ENCODE data around the gene ZNF57. TPM values are rescaled to one million over a fixed set of nuclear protein-coding genes. Genes with fewer than 3 reads are reported as not detected.

Gene ZNF57
- total RNA-seq = 1 to 10 TPM; 3.1 to 3.7 TPM

DNA sequence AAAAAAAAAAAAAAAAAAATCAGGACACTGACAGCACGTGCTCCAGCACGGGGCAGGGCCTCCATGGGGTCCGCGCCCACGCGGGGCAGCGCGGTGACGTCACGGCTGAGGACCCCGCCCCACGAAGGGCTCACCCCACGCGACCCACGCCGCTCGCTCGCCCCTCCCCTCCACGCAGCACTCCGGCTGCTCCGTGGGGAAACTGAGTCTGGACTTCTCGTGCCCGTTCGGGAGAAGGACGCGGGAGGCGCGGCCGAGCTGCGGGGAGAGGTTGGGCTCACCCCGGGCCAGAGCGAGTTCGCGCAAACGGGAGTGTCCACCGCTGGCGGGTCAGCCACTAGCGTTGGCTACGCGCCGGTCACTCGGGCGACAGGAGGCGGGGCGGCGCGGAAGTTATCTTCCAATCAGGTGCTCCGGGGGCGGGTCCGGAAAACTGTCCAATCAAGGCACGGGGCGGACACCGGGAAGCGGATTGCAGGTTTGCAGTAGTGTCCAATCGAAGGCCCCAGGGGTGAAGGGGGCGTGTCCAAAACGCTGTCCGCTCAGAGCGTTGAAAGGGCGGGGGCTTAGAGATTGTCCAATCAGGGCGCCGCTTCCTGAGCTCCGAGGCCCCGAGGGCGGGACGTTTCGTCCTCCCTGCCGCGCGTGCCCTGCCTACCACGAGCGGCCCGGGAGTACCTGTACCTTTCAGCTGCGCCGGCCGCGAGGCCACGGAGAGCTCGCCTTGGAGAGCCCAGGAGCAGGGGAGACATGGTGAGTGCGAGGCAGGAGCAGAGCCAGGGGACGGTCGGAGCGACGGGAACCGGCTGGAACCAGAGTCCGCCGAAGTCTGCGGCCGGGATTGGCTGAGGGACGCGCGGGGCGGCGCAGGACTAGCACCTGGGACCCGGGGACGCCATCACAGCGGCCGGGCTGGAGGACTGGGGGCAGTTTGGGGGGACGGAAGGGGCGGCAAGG lies at the start of gene ZNF57:
ZNF57 (plus strand) TSS at position 633 of the 957 bp plus-strand sequence; CDS start at position 751, 118 bp downstream.
- Mint-ChIP-seq H3K27me3 (no peaks in the 10 kb centered on the region), H3K27ac (peak within 1 kb of the TSS; percentile 93), H3K9me3 (peaks cover 10% of the 10 kb centered on the region), H3K4me1 (peaks cover 16% of the 10 kb centered on the region), H3K4me3 (peak within 1 kb of the TSS; percentile 99), H3K36me3 (ENCODE audit: low read depth) (peaks cover 6% of the 10 kb centered on the region)
- ChIA-PET POLR2A (interaction anchor here (0.6 to 1.4 kb wide), 10 partner anchors 10 to 422 kb away, joined by 3 to 10 read pairs (median 3); partner anchors contain the start of gene THOP1), CTCF (interaction anchor here (0.7 to 2.1 kb wide), 5 partner anchors 8 to 81 kb away, joined by 3 to 13 read pairs (median 4); partner anchors contain the start of gene ZNF555)
- DNase-seq = peak; percentile 97

DNA sequence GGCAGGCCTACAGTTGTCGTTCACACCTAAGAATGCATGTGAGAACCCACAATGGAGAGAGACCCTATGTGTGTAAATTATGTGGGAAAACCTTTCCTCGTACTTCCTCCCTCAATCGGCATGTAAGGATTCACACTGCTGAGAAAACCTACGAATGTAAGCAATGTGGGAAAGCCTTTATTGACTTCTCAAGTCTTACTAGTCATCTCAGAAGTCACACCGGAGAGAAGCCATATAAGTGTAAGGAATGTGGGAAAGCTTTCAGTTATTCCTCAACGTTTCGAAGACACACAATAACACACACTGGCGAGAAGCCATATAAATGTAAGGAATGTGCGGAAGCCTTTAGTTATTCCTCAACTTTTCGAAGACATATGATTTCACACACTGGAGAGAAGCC lies 48.1 kb upstream of the ZNF57 start:
- ChIA-PET CTCF (no interaction called here), POLR2A (no interaction called here)
- Mint-ChIP-seq H3K4me1 (peaks cover 13% of the 10 kb centered on the region), H3K9me3 (peaks cover 56% of the 10 kb centered on the region), H3K27ac (no peak overlapping the region), H3K4me3 (no peak overlapping the region), H3K36me3 (ENCODE audit: low read depth) (peaks cover 58% of the 10 kb centered on the region), H3K27me3 (no peaks in the 10 kb centered on the region)
- DNase-seq = no peak

DNA sequence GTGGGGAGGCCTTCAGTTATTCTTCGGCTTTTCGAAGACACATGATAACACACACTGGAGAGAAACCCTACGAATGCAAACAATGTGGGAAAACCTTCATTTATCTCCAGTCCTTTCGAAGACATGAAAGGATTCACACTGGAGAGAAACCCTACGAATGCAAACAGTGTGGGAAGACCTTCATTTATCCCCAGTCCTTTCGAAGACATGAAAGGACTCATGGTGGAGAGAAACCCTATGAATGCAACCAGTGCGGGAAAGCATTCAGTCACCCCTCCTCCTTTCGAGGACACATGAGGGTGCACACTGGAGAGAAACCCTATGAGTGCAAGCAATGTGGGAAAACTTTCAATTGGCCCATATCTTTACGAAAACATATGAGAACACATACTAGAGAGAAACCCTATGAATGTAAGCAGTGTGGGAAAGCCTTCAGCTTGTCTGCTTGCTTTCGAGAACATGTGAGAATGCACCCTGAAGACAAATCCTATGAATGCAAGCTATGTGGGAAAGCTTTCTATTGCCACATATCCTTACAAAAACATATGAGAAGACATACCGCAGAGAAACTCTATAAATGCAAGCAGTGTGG lies 47.6 kb upstream of the ZNF57 start:
- Mint-ChIP-seq H3K27me3 (no peaks in the 10 kb centered on the region), H3K4me3 (no peak overlapping the region), H3K4me1 (peaks cover 13% of the 10 kb centered on the region), H3K9me3 (peaks cover 57% of the 10 kb centered on the region), H3K27ac (no peak overlapping the region), H3K36me3 (ENCODE audit: low read depth) (peaks cover 57% of the 10 kb centered on the region)
- POLR2A ChIA-PET = no interaction called here
- CTCF ChIA-PET = interaction anchor here (1.0 kb wide), 1 partner anchor 34 kb away, joined by 3 read pairs; no protein-coding TSS in a partner anchor
- DNase-seq = no peak

- Mint-ChIP-seq H3K4me1 (peaks cover 13% of the 10 kb centered on the region), H3K27ac (no peak overlapping the region), H3K27me3 (no peaks in the 10 kb centered on the region), H3K9me3 (peaks cover 65% of the 10 kb centered on the region), H3K36me3 (ENCODE audit: low read depth) (peaks cover 54% of the 10 kb centered on the region), H3K4me3 (no peak overlapping the region)
- CTCF ChIA-PET = no interaction called here
- DNase-seq = no peak
- POLR2A ChIA-PET = no interaction called here
Observed at GRCh38 chr19:2854849-2855248, 45.9 kb upstream of the ZNF57 start.

DNA sequence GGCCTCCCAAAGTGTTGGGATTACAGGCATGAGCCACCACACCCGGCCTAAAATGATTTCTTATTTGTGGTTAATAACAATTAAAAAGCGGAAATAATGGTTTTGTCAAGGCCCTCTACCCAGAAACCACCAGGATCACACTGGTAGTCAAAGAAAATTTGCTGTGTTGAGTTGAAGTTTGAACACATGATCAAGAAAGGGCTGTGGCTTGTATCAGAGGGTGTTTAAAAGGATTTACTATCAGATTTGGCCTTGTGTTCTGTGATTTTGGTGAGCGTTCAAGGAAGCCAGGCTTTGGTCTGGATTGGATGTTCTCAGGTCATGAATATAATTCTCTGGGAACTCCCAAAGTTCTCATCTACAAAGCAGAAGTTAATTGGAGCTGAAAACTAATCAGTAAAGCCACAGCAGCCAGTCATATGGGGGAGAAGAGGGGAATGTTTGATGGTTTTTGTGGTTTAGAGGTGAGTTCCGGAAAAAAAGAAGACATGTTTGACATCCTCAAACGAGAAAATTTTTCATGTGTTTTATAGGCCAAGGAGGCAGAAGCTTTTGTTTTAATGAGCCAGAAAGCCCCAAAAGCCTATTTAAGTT lies 44.2 kb upstream of the ZNF57 start:
- ChIA-PET POLR2A (no interaction called here), CTCF (no interaction called here)
- peaks cover 39% of the 10 kb centered on the region for H3K36me3 Mint-ChIP-seq (ENCODE audit: low read depth)
- H3K27ac Mint-ChIP-seq = no peak overlapping the region
- H3K9me3 Mint-ChIP-seq = peaks cover 57% of the 10 kb centered on the region
- H3K4me1 Mint-ChIP-seq = peaks cover 5% of the 10 kb centered on the region
- H3K27me3 Mint-ChIP-seq = no peaks in the 10 kb centered on the region
- H3K4me3 Mint-ChIP-seq = no peak overlapping the region
- no peak for DNase-seq

- Mint-ChIP-seq H3K4me1 (peaks cover 5% of the 10 kb centered on the region), H3K4me3 (no peak overlapping the region), H3K36me3 (ENCODE audit: low read depth) (peaks cover 16% of the 10 kb centered on the region), H3K27ac (no peak overlapping the region), H3K9me3 (peaks cover 44% of the 10 kb centered on the region), H3K27me3 (no peaks in the 10 kb centered on the region)
- POLR2A ChIA-PET = no interaction called here
- CTCF ChIA-PET = no interaction called here
- no peak for DNase-seq
Observed at GRCh38 chr19:2858864-2859263, 41.9 kb upstream of the ZNF57 start.

DNA sequence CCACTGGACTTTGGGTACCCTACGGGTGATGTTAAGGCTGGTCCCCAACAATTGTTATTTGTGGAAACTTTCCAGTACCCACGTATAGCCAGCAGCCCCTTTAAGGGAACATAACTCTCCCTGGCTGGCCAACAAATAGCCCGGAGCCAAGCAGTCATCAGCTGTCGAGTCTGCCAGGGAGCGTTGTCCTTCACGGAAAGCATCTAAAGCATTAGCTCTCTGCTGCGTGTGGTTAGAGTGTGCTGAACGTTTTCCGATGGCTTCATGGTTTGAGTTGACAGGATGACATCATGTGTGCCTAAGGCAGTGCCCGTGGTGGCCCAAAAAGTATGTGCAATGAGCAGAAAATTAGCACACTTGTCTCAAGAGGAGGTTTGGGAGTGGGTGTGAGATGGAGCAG lies 36.9 kb upstream of the ZNF57 start:
- Mint-ChIP-seq H3K9me3 (peaks cover 28% of the 10 kb centered on the region), H3K4me3 (no peak overlapping the region), H3K27me3 (no peaks in the 10 kb centered on the region), H3K36me3 (ENCODE audit: low read depth) (peaks cover 2% of the 10 kb centered on the region), H3K4me1 (no peaks in the 10 kb centered on the region), H3K27ac (no peak overlapping the region)
- POLR2A ChIA-PET = interaction anchor here (0.6 kb wide), 1 partner anchor 15 kb away, joined by 3 read pairs; no protein-coding TSS in a partner anchor
- DNase-seq = no peak
- CTCF ChIA-PET = interaction anchor here (0.7 kb wide), 1 partner anchor 153 kb away, joined by 3 read pairs; no protein-coding TSS in a partner anchor

DNA sequence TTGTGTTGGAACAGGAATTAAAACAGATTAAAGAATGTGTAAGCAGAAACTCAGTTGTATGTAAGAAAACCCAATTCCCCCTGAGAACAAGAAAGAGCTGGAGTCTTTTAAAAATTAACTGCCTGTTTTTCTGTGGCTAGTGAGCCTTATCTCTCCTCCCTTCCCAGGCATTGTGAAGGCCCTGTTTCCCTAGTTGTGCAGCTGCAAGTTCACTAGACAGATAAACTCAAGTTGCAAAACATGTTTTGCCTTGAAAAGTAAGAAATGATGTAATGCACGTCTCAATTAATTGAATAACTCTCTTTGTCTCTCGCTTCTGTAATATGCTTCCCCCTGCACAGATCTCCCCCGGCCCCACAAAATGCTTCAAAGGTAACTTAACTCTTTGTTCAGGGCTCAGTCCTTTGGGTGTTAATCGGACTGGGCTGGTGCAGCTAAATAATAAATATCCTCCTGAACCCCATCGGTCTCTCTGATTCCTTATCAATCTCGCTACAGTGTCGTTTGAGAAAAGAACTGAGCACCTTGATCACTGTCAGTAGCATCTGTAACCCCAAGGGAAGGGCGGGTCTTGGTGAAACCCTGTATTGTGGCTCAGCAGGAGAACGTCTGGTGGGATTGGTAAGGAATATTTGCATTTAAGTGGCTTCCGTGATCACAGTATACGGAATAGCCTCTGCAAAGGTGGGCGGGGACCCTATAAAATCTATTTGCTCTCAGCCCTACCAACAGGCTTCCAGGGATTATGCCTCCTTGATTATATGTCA lies 35.2 kb upstream of the ZNF57 start:
- no peak for DNase-seq
- no peak overlapping the region for H3K4me3 Mint-ChIP-seq
- H3K36me3 Mint-ChIP-seq (ENCODE audit: low read depth) = peaks cover 2% of the 10 kb centered on the region
- H3K9me3 Mint-ChIP-seq = peaks cover 22% of the 10 kb centered on the region
- CTCF ChIA-PET = no interaction called here
- POLR2A ChIA-PET = no interaction called here
- H3K27me3 Mint-ChIP-seq = no peaks in the 10 kb centered on the region
- no peaks in the 10 kb centered on the region for H3K4me1 Mint-ChIP-seq
- no peak overlapping the region for H3K27ac Mint-ChIP-seq

- H3K36me3 Mint-ChIP-seq (ENCODE audit: low read depth) = peaks cover 2% of the 10 kb centered on the region
- ChIA-PET CTCF (no interaction called here), POLR2A (no interaction called here)
- DNase-seq = no peak
- no peaks in the 10 kb centered on the region for H3K4me1 Mint-ChIP-seq
- no peaks in the 10 kb centered on the region for H3K27me3 Mint-ChIP-seq
- H3K27ac Mint-ChIP-seq = no peak overlapping the region
- peaks cover 24% of the 10 kb centered on the region for H3K9me3 Mint-ChIP-seq
- no peak overlapping the region for H3K4me3 Mint-ChIP-seq
Observed at GRCh38 chr19:2866495-2867024, 34.2 kb upstream of the ZNF57 start.

GRCh38 chr19:2867025-2867991 lies 33.4 kb upstream of the ZNF57 start, which contains the start of gene ZNF556:
ZNF556 (plus strand) TSS chr19:2867335; CDS start chr19:2867422, 87 bp downstream.
- peaks cover 22% of the 10 kb centered on the region for H3K9me3 Mint-ChIP-seq
- no peak within 1 kb of the TSS for H3K4me3 Mint-ChIP-seq
- DNase-seq = no peak
- ChIA-PET CTCF (no interaction called here), POLR2A (no interaction called here)
- peaks cover 2% of the 10 kb centered on the region for H3K36me3 Mint-ChIP-seq (ENCODE audit: low read depth)
- H3K4me1 Mint-ChIP-seq = no peaks in the 10 kb centered on the region
- H3K27me3 Mint-ChIP-seq = no peaks in the 10 kb centered on the region
- H3K27ac Mint-ChIP-seq = no peak within 1 kb of the TSS

DNA sequence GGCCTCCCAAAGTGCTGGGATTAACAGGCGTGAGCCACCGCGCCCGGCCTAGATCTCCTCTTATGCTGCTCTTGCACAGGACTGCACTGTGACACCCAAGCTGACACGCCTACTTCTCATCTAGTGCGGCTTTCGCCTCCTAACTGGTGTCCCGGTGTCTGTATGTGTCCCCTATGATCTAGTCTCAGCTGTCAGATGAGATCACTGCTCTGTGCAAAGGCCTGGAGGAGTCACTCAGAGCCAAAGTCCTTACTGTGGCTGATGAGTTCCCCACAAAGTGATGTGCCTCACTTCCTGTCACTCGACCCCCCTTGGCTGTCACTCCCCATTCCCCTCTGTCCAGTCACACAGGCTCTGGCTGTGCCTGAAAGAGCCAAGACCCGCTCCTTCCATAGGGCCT lies 31.1 kb upstream of the ZNF57 start:
- H3K4me3 Mint-ChIP-seq = no peak overlapping the region
- CTCF ChIA-PET = interaction anchor here (1.6 kb wide), 1 partner anchor 222 kb away, joined by 4 read pairs; no protein-coding TSS in a partner anchor

More for the DNA sequence above, 31.1 kb upstream of the ZNF57 start:
- POLR2A ChIA-PET = no interaction called here
- Mint-ChIP-seq H3K4me1 (no peaks in the 10 kb centered on the region), H3K9me3 (peaks cover 15% of the 10 kb centered on the region), H3K36me3 (ENCODE audit: low read depth) (peaks cover 2% of the 10 kb centered on the region), H3K27me3 (no peaks in the 10 kb centered on the region), H3K27ac (no peak overlapping the region)
- no peak for DNase-seq
